GM10266 (cell line): ENCODE measurements around the gene SSBP3.

ENCODE experiments used
- DNase-seq: peaks from one replicate; pipeline ENCODE4 v3.0.0; 2012; ENCODE audit errors: extremely low spot score
- TF ChIP-seq, protein P1 (sequence below): IDR thresholded peaks from 2 replicates; pipeline ENCODE4 v1.5.1; 2012; ENCODE audit warnings: mild to moderate bottlenecking, low read depth; ENCODE audit not compliant: control insufficient read depth, insufficient read depth; ENCODE audit errors: missing control alignments

SSBP3 gene

DNA sequence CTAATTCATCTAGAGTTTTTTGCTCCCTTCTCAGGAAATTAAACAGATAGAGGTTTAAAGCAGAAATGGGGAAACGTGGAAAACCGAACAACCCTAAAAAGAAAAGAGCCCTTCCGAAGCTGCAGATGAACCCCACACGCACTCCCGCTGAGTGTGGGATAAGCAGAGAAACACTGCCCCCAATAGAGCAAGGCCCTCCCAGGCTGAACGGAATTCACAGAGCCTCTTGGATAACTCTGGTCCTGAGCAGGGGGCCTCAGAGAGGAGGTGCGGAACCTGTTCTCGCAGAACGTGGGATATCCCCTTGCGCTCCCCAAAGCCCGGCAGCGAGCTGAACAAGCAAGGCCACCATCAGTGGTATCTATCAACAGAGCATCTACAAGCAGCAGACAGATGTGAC, 44.9 kb downstream of the SSBP3 start:
- TF ChIP-seq, protein P1, sequence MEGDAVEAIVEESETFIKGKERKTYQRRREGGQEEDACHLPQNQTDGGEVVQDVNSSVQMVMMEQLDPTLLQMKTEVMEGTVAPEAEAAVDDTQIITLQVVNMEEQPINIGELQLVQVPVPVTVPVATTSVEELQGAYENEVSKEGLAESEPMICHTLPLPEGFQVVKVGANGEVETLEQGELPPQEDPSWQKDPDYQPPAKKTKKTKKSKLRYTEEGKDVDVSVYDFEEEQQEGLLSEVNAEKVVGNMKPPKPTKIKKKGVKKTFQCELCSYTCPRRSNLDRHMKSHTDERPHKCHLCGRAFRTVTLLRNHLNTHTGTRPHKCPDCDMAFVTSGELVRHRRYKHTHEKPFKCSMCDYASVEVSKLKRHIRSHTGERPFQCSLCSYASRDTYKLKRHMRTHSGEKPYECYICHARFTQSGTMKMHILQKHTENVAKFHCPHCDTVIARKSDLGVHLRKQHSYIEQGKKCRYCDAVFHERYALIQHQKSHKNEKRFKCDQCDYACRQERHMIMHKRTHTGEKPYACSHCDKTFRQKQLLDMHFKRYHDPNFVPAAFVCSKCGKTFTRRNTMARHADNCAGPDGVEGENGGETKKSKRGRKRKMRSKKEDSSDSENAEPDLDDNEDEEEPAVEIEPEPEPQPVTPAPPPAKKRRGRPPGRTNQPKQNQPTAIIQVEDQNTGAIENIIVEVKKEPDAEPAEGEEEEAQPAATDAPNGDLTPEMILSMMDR = no peak
- DNase-seq = no peak

DNA sequence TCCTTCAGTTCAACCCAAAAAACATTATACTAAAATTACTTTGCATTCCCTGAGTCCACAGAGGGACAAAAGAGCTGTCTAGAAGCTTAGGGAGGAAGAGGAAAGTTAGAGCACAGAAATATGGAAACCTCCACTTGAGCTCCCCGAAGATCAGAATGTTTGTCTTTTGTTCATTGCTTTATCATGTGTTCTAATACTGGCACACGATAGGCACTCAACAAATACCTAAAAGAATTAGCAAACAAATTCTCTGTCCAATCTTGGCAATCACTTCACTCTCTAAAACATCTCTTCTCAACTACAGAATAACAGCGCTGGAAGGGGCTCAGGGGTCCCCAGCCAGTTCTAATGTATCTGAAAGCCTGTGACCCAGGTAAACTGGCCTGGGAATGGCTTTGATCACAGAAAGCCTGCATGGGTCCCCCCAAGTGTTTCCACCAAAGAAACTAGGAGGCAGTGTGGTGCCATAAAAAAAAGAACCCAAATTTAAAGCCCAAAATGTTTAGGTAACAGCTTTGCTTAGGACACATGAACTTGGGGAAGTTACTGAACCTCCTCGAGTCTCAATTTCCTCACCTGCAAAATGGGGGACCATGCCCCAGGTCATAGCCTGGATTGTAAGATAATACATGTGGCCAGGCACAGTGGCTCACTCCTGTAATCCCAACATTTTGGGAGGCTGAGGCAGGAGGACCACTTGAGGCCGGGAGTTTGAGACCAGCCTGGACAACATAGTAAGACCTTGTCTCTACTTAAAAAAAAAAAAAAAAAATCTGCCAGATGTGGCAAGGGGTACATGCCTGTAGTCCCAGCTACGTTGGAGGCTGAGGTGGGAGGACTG, 45.8 kb downstream of the SSBP3 start:
- TF ChIP-seq, protein P1 = no peak
- DNase-seq = no peak

GRCh38 chr1:54359393-54360162, 46.6 kb downstream of the SSBP3 start:
- TF ChIP-seq, protein P1 = no peak
- DNase-seq = no peak

- DNase-seq = no peak
- TF ChIP-seq, protein P1 = no peak
Measured at GRCh38 chr1:54358503-54359168, 47.6 kb downstream of the SSBP3 start.

DNA sequence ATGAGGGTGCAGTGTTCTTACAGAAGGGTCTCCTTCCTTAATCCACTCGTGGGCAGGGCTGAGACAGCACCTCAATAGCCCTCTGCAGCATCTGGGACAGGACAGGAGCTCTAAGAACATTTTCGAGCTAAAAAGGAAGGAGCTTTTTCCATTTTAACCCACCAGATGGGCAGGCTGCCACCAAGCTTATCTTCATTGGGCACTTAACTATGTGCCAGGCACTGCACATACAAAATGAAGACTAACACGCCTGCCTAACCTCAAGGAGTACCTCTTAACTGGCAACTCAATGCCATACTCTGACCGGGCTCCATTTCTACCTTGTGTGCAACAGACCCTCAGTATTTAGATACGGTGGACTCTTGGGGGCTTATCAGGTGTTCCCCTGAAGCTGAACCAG, 48.2 kb downstream of the SSBP3 start:
- no peak for DNase-seq
- TF ChIP-seq, protein P1 = no peak

DNA sequence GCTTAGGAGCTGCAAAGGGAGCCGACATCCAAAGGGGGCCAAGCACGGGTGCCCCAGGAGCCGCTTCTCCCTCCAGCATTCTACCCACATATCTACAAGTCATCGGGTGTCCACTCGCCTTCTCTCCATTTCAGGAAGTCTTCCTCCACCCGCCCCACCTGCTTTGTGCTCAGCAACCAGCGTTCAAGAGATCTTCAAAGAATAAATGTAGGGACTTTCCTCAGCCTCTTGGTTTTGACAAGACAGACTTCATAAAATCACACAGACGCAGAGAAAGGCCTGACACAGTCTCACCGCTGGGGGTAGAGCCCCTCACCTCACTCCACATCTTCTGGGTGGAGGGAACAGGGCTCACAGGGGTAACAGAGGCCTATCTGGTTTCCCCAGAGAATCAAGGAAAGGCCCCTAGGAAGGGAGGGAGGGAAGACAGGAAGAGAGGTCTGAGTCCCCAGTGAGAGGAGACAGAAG, 49.5 kb downstream of the SSBP3 start:
- DNase-seq = peak; percentile 56
- TF ChIP-seq, protein P1 = no peak
